ENCODE results near the gene BCAR3.

Gene BCAR3

GRCh38 chr1:93692451-93692861 lies 10.8 kb upstream of the BCAR3 start:
- Histone ChIP-seq H3K4me2 (ENCODE audit: low read depth, low read length, poor library complexity, severe bottlenecking) (no peak overlapping the region), H3K27me3 (ENCODE audit: low read length) (no peaks in the 10 kb centered on the region), H3K4me3 (ENCODE audit: insufficient read depth, low read length, poor library complexity, severe bottlenecking) (no peak overlapping the region), H2AFZ (ENCODE audit: low read depth, low read length, severe bottlenecking) (no peak overlapping the region), H3K27ac (ENCODE audit: low read depth, low read length) (no peak overlapping the region), H3K36me3 (ENCODE audit: low read length) (no peaks in the 10 kb centered on the region), H3K9me3 (ENCODE audit: insufficient read depth, low read length) (no peaks in the 10 kb centered on the region), H3K9ac (ENCODE audit: low read length) (no peak overlapping the region), H3K9me2 (replicated peaks; ENCODE audit: insufficient read depth, low read length) (no peaks in the 10 kb centered on the region), H3K79me2 (ENCODE audit: insufficient read depth, low read length) (no peaks in the 10 kb centered on the region), H4K20me1 (ENCODE audit: low read depth, low read length) (no peaks in the 10 kb centered on the region), H3F3A (ENCODE audit: insufficient read depth) (no peaks in the 10 kb centered on the region)
- TF ChIP-seq EZH2phosphoT487 (conservative IDR thresholded peaks at IDR 0.05; ENCODE audit: low read length): no peak

- H2AFZ ChIP-seq (ENCODE audit: low read depth, low read length, severe bottlenecking): no peak overlapping the region
- H3K36me3 ChIP-seq (ENCODE audit: low read length): no peaks in the 10 kb centered on the region
- no peaks in the 10 kb centered on the region for H4K20me1 ChIP-seq (ENCODE audit: low read depth, low read length)
- H3K79me2 ChIP-seq (ENCODE audit: insufficient read depth, low read length): no peaks in the 10 kb centered on the region
- H3K9ac ChIP-seq (ENCODE audit: low read length): no peak overlapping the region
- no peak overlapping the region for H3K27ac ChIP-seq (ENCODE audit: low read depth, low read length)
- TF ChIP-seq CTCF (IDR thresholded peaks at IDR 0.05; ENCODE audit: insufficient read depth, low read length, poor library complexity, severe bottlenecking): no peak
- no peak for TF ChIP-seq EZH2phosphoT487 (conservative IDR thresholded peaks at IDR 0.05; ENCODE audit: low read length)
- no peak overlapping the region for H3K4me3 ChIP-seq (ENCODE audit: insufficient read depth, low read length, poor library complexity, severe bottlenecking)
- H3F3A ChIP-seq (ENCODE audit: insufficient read depth): no peaks in the 10 kb centered on the region
- no peaks in the 10 kb centered on the region for H3K9me3 ChIP-seq (ENCODE audit: insufficient read depth, low read length)
- no peaks in the 10 kb centered on the region for H3K27me3 ChIP-seq (ENCODE audit: low read length)
- no peak overlapping the region for H3K4me2 ChIP-seq (ENCODE audit: low read depth, low read length, poor library complexity, severe bottlenecking)
- no peaks in the 10 kb centered on the region for H3K9me2 ChIP-seq (replicated peaks; ENCODE audit: insufficient read depth, low read length)
These were observed 10.4 kb upstream of the BCAR3 start for GRCh38 chr1:93692026-93692425.

- no peaks in the 10 kb centered on the region for H3K36me3 ChIP-seq (ENCODE audit: low read length)
- H2AFZ ChIP-seq (ENCODE audit: low read depth, low read length, severe bottlenecking): no peak overlapping the region
- no peak overlapping the region for H3K4me3 ChIP-seq (ENCODE audit: insufficient read depth, low read length, poor library complexity, severe bottlenecking)
- no peaks in the 10 kb centered on the region for H4K20me1 ChIP-seq (ENCODE audit: low read depth, low read length)
- H3K9me2 ChIP-seq (replicated peaks; ENCODE audit: insufficient read depth, low read length): no peaks in the 10 kb centered on the region
- H3K27ac ChIP-seq (ENCODE audit: low read depth, low read length): no peak overlapping the region
- H3K4me2 ChIP-seq (ENCODE audit: low read depth, low read length, poor library complexity, severe bottlenecking): no peak overlapping the region
- no peak overlapping the region for H3K9ac ChIP-seq (ENCODE audit: low read length)
- no peak for TF ChIP-seq CTCF (IDR thresholded peaks at IDR 0.05; ENCODE audit: insufficient read depth, low read length, poor library complexity, severe bottlenecking)
- TF ChIP-seq EZH2phosphoT487 (conservative IDR thresholded peaks at IDR 0.05; ENCODE audit: low read length): no peak
- no peaks in the 10 kb centered on the region for H3F3A ChIP-seq (ENCODE audit: insufficient read depth)
- no peaks in the 10 kb centered on the region for H3K27me3 ChIP-seq (ENCODE audit: low read length)
- H3K79me2 ChIP-seq (ENCODE audit: insufficient read depth, low read length): no peaks in the 10 kb centered on the region
- H3K9me3 ChIP-seq (ENCODE audit: insufficient read depth, low read length): no peaks in the 10 kb centered on the region
These were observed 9.5 kb upstream of the BCAR3 start for GRCh38 chr1:93690921-93691789.

GRCh38 chr1:93690341-93690740 lies 8.7 kb upstream of the BCAR3 start:
- Histone ChIP-seq H3K4me2 (ENCODE audit: low read depth, low read length, poor library complexity, severe bottlenecking) (no peak overlapping the region), H3K9me3 (ENCODE audit: insufficient read depth, low read length) (no peaks in the 10 kb centered on the region), H3K36me3 (ENCODE audit: low read length) (no peaks in the 10 kb centered on the region), H3K27ac (ENCODE audit: low read depth, low read length) (no peak overlapping the region), H3K79me2 (ENCODE audit: insufficient read depth, low read length) (no peaks in the 10 kb centered on the region), H3K9me2 (replicated peaks; ENCODE audit: insufficient read depth, low read length) (no peaks in the 10 kb centered on the region), H3K27me3 (ENCODE audit: low read length) (no peaks in the 10 kb centered on the region; the same call in 1 of the 2 replicates), H4K20me1 (ENCODE audit: low read depth, low read length) (no peaks in the 10 kb centered on the region), H2AFZ (ENCODE audit: low read depth, low read length, severe bottlenecking) (no peak overlapping the region), H3F3A (ENCODE audit: insufficient read depth) (no peaks in the 10 kb centered on the region), H3K9ac (ENCODE audit: low read length) (no peak overlapping the region), H3K4me3 (ENCODE audit: insufficient read depth, low read length, poor library complexity, severe bottlenecking) (no peak overlapping the region)
- TF ChIP-seq CTCF (IDR thresholded peaks at IDR 0.05; ENCODE audit: insufficient read depth, low read length, poor library complexity, severe bottlenecking): no peak
- no peak for TF ChIP-seq EZH2phosphoT487 (conservative IDR thresholded peaks at IDR 0.05; ENCODE audit: low read length)

Data from SU-DHL-6 (cell line).